ENCODE measurements around the gene ERICH6. TPM values are rescaled to one million over a fixed set of nuclear protein-coding genes. Genes with fewer than 3 reads are reported as not detected.

ERICH6 gene
- total and polyA plus RNA-seq, 2 experiments from 2014 or later = 0.32 TPM; not detected in 1

DNA sequence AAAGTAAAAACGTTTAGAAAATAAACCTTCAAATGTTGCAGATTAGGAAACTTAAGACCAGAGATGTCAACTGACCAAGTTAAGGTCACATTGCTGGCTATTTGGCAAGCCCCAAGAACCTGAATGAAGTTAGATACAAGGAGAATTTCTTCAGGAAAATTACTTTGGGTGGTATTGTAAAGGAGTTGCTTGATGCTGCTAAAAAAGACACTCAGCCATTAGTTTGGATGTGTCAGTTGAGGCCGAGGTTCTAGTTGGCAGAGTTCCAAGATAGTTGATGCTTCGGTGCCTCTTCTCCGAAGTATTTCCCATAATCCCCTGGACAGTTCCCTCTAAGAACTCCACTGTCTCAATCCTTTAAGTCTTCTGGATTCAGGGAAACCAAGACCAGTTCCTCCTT lies 35.0 kb upstream of the ERICH6 start:
- H3K4me3 Mint-ChIP-seq = no peak overlapping the region
- H3K36me3 Mint-ChIP-seq (ENCODE audit: low read depth) = no peaks in the 10 kb centered on the region
- Histone ChIP-seq H3K36me3 (ENCODE audit: insufficient read depth) (no peaks in the 10 kb centered on the region), H3K79me2 (replicated peaks; ENCODE audit: insufficient read depth) (no peaks in the 10 kb centered on the region), H2AFZ (no peak overlapping the region), H3K9me2 (ENCODE audit: insufficient read depth) (no peaks in the 10 kb centered on the region), H3K4me3 (no peak overlapping the region), H3K4me1 (ENCODE audit: insufficient read depth) (peaks cover 12% of the 10 kb centered on the region; the same call in 1 of the 2 replicates), H4K20me1 (replicated peaks; ENCODE audit: insufficient read depth) (no peaks in the 10 kb centered on the region), H3F3A (replicated peaks; ENCODE audit: low read depth) (no peaks in the 10 kb centered on the region), H3K27ac (ENCODE audit: low read depth) (no peak overlapping the region), H3K4me2 (no peak overlapping the region), H3K27me3 (ENCODE audit: insufficient read depth) (no peaks in the 10 kb centered on the region)
- no peaks in the 10 kb centered on the region for H3K9me3 Mint-ChIP-seq
- H3K27ac Mint-ChIP-seq = no peak overlapping the region
- TF ChIP-seq EZH2 (IDR thresholded peaks at IDR 0.05; ENCODE audit: low read depth, unreplicated experiment) = no peak
- TF ChIP-seq STAT1 (IDR thresholded peaks at IDR 0.05; ENCODE audit: unreplicated experiment) = no peak
- TF ChIP-seq ZNF331 (CRISPR knock-in tag; IDR thresholded peaks at IDR 0.05; ENCODE audit: low read depth) = no peak
- TF ChIP-seq ZNF114 (CRISPR knock-in tag; IDR thresholded peaks at IDR 0.05) = no peak
- TF ChIP-seq, protein P1, sequence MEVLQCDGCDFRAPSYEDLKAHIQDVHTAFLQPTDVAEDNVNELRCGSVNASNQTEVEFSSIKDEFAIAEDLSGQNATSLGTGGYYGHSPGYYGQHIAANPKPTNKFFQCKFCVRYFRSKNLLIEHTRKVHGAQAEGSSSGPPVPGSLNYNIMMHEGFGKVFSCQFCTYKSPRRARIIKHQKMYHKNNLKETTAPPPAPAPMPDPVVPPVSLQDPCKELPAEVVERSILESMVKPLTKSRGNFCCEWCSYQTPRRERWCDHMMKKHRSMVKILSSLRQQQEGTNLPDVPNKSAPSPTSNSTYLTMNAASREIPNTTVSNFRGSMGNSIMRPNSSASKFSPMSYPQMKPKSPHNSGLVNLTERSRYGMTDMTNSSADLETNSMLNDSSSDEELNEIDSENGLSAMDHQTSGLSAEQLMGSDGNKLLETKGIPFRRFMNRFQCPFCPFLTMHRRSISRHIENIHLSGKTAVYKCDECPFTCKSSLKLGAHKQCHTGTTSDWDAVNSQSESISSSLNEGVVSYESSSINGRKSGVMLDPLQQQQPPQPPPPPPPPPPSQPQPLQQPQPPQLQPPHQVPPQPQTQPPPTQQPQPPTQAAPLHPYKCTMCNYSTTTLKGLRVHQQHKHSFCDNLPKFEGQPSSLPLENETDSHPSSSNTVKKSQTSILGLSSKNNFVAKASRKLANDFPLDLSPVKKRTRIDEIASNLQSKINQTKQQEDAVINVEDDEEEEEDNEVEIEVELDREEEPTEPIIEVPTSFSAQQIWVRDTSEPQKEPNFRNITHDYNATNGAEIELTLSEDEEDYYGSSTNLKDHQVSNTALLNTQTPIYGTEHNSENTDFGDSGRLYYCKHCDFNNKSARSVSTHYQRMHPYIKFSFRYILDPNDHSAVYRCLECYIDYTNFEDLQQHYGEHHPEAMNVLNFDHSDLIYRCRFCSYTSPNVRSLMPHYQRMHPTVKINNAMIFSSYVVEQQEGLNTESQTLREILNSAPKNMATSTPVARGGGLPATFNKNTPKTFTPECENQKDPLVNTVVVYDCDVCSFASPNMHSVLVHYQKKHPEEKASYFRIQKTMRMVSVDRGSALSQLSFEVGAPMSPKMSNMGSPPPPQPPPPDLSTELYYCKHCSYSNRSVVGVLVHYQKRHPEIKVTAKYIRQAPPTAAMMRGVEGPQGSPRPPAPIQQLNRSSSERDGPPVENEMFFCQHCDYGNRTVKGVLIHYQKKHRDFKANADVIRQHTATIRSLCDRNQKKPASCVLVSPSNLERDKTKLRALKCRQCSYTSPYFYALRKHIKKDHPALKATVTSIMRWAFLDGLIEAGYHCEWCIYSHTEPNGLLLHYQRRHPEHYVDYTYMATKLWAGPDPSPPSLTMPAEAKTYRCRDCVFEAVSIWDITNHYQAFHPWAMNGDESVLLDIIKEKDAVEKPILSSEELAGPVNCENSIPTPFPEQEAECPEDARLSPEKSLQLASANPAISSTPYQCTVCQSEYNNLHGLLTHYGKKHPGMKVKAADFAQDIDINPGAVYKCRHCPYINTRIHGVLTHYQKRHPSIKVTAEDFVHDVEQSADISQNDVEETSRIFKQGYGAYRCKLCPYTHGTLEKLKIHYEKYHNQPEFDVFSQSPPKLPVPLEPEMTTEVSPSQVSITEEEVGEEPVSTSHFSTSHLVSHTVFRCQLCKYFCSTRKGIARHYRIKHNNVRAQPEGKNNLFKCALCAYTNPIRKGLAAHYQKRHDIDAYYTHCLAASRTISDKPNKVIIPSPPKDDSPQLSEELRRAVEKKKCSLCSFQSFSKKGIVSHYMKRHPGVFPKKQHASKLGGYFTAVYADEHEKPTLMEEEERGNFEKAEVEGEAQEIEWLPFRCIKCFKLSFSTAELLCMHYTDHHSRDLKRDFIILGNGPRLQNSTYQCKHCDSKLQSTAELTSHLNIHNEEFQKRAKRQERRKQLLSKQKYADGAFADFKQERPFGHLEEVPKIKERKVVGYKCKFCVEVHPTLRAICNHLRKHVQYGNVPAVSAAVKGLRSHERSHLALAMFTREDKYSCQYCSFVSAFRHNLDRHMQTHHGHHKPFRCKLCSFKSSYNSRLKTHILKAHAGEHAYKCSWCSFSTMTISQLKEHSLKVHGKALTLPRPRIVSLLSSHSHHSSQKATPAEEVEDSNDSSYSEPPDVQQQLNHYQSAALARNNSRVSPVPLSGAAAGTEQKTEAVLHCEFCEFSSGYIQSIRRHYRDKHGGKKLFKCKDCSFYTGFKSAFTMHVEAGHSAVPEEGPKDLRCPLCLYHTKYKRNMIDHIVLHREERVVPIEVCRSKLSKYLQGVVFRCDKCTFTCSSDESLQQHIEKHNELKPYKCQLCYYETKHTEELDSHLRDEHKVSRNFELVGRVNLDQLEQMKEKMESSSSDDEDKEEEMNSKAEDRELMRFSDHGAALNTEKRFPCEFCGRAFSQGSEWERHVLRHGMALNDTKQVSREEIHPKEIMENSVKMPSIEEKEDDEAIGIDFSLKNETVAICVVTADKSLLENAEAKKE (CRISPR knock-in tag; IDR thresholded peaks at IDR 0.05) = no peak
- TF ChIP-seq, protein P2, sequence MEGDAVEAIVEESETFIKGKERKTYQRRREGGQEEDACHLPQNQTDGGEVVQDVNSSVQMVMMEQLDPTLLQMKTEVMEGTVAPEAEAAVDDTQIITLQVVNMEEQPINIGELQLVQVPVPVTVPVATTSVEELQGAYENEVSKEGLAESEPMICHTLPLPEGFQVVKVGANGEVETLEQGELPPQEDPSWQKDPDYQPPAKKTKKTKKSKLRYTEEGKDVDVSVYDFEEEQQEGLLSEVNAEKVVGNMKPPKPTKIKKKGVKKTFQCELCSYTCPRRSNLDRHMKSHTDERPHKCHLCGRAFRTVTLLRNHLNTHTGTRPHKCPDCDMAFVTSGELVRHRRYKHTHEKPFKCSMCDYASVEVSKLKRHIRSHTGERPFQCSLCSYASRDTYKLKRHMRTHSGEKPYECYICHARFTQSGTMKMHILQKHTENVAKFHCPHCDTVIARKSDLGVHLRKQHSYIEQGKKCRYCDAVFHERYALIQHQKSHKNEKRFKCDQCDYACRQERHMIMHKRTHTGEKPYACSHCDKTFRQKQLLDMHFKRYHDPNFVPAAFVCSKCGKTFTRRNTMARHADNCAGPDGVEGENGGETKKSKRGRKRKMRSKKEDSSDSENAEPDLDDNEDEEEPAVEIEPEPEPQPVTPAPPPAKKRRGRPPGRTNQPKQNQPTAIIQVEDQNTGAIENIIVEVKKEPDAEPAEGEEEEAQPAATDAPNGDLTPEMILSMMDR (conservative IDR thresholded peaks at IDR 0.05; ENCODE audit: low read depth in 2 of 2) = no peak
- TF ChIP-seq CREB1 (CRISPR knock-in tag; IDR thresholded peaks at IDR 0.05; ENCODE audit: low read depth) = no peak
- TF ChIP-seq JUNB (IDR thresholded peaks at IDR 0.05; ENCODE audit: unreplicated experiment) = no peak
- TF ChIP-seq EZH2phosphoT487 (IDR thresholded peaks at IDR 0.05; ENCODE audit: unreplicated experiment) = no peak
- TF ChIP-seq POLR2AphosphoS5 (IDR thresholded peaks at IDR 0.05; ENCODE audit: low read depth) = no peak
- no peak for TF ChIP-seq NANOG (IDR thresholded peaks at IDR 0.05; ENCODE audit: borderline replicate concordance)
- TF ChIP-seq, protein P3, sequence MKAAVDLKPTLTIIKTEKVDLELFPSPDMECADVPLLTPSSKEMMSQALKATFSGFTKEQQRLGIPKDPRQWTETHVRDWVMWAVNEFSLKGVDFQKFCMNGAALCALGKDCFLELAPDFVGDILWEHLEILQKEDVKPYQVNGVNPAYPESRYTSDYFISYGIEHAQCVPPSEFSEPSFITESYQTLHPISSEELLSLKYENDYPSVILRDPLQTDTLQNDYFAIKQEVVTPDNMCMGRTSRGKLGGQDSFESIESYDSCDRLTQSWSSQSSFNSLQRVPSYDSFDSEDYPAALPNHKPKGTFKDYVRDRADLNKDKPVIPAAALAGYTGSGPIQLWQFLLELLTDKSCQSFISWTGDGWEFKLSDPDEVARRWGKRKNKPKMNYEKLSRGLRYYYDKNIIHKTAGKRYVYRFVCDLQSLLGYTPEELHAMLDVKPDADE (IDR thresholded peaks at IDR 0.05) = no peak
- TF ChIP-seq, protein P4, sequence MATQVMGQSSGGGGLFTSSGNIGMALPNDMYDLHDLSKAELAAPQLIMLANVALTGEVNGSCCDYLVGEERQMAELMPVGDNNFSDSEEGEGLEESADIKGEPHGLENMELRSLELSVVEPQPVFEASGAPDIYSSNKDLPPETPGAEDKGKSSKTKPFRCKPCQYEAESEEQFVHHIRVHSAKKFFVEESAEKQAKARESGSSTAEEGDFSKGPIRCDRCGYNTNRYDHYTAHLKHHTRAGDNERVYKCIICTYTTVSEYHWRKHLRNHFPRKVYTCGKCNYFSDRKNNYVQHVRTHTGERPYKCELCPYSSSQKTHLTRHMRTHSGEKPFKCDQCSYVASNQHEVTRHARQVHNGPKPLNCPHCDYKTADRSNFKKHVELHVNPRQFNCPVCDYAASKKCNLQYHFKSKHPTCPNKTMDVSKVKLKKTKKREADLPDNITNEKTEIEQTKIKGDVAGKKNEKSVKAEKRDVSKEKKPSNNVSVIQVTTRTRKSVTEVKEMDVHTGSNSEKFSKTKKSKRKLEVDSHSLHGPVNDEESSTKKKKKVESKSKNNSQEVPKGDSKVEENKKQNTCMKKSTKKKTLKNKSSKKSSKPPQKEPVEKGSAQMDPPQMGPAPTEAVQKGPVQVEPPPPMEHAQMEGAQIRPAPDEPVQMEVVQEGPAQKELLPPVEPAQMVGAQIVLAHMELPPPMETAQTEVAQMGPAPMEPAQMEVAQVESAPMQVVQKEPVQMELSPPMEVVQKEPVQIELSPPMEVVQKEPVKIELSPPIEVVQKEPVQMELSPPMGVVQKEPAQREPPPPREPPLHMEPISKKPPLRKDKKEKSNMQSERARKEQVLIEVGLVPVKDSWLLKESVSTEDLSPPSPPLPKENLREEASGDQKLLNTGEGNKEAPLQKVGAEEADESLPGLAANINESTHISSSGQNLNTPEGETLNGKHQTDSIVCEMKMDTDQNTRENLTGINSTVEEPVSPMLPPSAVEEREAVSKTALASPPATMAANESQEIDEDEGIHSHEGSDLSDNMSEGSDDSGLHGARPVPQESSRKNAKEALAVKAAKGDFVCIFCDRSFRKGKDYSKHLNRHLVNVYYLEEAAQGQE (IDR thresholded peaks at IDR 0.05; ENCODE audit: unreplicated experiment) = no peak
- no peak for ATAC-seq
- H3K4me1 Mint-ChIP-seq = peaks cover 25% of the 10 kb centered on the region
- DNase-seq (ENCODE audit: low spot score) = no peak
- no peaks in the 10 kb centered on the region for H3K27me3 Mint-ChIP-seq (ENCODE audit: insufficient read depth, low read depth, poor library complexity)
